CD8-positive, alpha-beta memory T cell (primary cell): ENCODE results near the gene MAML2. TPM values are rescaled to one million over a fixed set of nuclear protein-coding genes. Genes with fewer than 3 reads are reported as not detected.
A peak's percentile ranks its signal among the peaks of the same experiment; 100 is the strongest.

ENCODE experiments used
- CTCF ChIA-PET: fragments of 350-600 bp; sonication (Branson Sonifier 250); formaldehyde crosslinking; loops from one replicate; lab custom pipeline; 2021; ENCODE audit warnings: antibody characterized with exemption; lab: Charles Lee
- POLR2A ChIA-PET: fragments of 350-600 bp; sonication (Branson Sonifier 250); formaldehyde crosslinking; loops from one replicate; lab custom pipeline; 2021; ENCODE audit warnings: antibody characterized with exemption; lab: Charles Lee
- DNase-seq, 5 donors: peaks; one replicate each; pipeline versions ENCODE4 v3.0.0 to v3.0.0-alpha.2; 2020 to 2022; ENCODE audit warnings: mixed read lengths in 1 of 5
- H3K27ac ChIP-seq: one replicate; pipeline ENCODE4 v1.7.0; 2013; ENCODE audit warnings: low read depth, mild to moderate bottlenecking, low read length, moderate library complexity
- H3K27me3 ChIP-seq: 2 replicates; pipeline ENCODE4 v1.7.0; 2013; ENCODE audit warnings: low read length, mild to moderate bottlenecking; ENCODE audit not compliant: insufficient read depth, poor library complexity, severe bottlenecking
- H3K36me3 ChIP-seq: 2 replicates; pipeline ENCODE4 v1.7.0; 2013; ENCODE audit warnings: mild to moderate bottlenecking, low read length, moderate library complexity; ENCODE audit not compliant: insufficient read depth
- H3K4me1 ChIP-seq: 2 replicates; pipeline ENCODE4 v1.7.0; 2013; ENCODE audit warnings: mild to moderate bottlenecking, low read length, moderate library complexity; ENCODE audit not compliant: insufficient read depth
- H3K4me3 ChIP-seq: 2 replicates; pipeline ENCODE4 v1.7.0; 2013; ENCODE audit warnings: mild to moderate bottlenecking, low read length
- H3K9me3 ChIP-seq: 2 replicates; pipeline ENCODE4 v1.7.0; 2013; ENCODE audit warnings: mild to moderate bottlenecking, low read length
- H3K27ac Mint-ChIP-seq, 8 donors: one replicate each; pipeline ENCODE4 v1.8.0; 2020 to 2021; ENCODE audit warnings: mixed read lengths in 8 of 8, mild to moderate bottlenecking in 6 of 8, inconsistent platforms in 3 of 8, moderate library complexity in 3 of 8
- H3K27me3 Mint-ChIP-seq, 2 donors: one replicate each; pipeline ENCODE4 v1.8.0; 2020 to 2021; ENCODE audit warnings: mixed read lengths in 2 of 2, mild to moderate bottlenecking in 1 of 2, moderate library complexity in 1 of 2
- H3K36me3 Mint-ChIP-seq, 3 donors: one replicate each; pipeline ENCODE4 v1.8.0; 2020 to 2021; ENCODE audit warnings: mixed read lengths in 3 of 3, inconsistent platforms in 1 of 3, mild to moderate bottlenecking in 1 of 3
- H3K4me1 Mint-ChIP-seq, 3 donors: one replicate each; pipeline ENCODE4 v1.8.0; 2020 to 2021; ENCODE audit warnings: mixed read lengths in 3 of 3, inconsistent platforms in 1 of 3, mild to moderate bottlenecking in 1 of 3
- H3K4me3 Mint-ChIP-seq, 7 donors: one replicate each; pipeline ENCODE4 v1.8.0; 2020 to 2021; ENCODE audit warnings: mixed read lengths in 7 of 7, mild to moderate bottlenecking in 6 of 7, moderate library complexity in 4 of 7, inconsistent platforms in 2 of 7
- H3K9me3 Mint-ChIP-seq, 5 donors: one replicate each; pipeline ENCODE4 v1.8.0; 2020 to 2022; ENCODE audit warnings: mixed read lengths in 5 of 5, mild to moderate bottlenecking in 3 of 5, moderate library complexity in 2 of 5, inconsistent platforms in 1 of 5
- polyA plus RNA-seq: library from polyadenylated mRNA; unstranded; fragments of 300-500 nt; fragmentation: Illumina TruSeq; gene quantifications from one replicate; pipeline ENCODE4 v1.2.3, GENCODE V29; 2021
- total RNA-seq, 2 experiments: library from RNA; stranded (reverse); gene quantifications; one replicate each; pipeline ENCODE4 v1.2.3, GENCODE V29; 2021

The MAML2 gene
- total and polyA plus RNA-seq, 3 experiments from 2014 or later = 11.1 to 15.9 (median 15.6) TPM

DNA sequence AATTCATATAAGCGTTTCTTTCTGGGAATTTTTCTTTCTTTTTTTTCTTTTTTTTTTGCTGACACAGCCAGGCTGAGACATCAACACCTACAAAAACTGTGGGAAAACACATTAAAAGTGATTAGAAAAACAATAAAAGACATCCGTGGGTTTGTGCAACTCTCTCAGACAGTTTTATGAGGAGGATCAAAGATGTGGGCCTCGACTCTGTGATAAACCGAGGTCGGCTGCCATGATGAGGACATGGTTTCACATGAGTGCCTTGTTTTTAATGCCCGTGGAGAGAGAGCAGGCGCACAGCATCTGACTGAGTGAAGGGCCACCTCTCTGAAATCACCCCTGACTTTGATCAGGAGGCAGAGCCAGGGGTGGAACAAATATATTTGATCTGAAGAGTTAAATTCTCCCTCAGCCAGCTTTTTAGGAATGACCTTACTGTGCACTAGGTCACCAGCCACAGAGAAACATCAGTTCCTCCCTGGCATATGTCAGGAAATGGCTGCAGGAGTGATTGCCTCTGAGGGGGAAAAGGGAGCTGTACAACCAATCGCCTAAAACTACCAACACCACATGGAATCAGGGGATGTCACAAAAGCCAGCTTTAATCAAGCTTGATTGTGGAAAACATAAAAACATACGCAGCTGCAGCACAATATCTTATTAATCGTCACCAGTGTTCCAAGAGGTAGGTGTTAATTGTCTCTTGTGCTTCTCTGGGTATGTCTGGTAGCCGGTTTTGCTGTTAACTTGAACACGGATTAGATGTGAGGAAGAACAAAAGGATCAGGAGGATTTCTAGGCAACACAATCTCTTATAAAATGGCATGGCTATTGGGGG is 164.7 kb downstream of the MAML2 start:
- Mint-ChIP-seq H3K4me3 (no peak overlapping the region), H3K4me1 (peaks cover 26 to 62% (median 49%) of the 10 kb centered on the region in 3 donors), H3K36me3 (peaks cover 2 to 21% (median 9%) of the 10 kb centered on the region in 3 donors), H3K27ac (peak overlapping the region in 4 of 8 donors; percentile 48 to 72 (median 52)), H3K27me3 (no peaks in the 10 kb centered on the region), H3K9me3 (no peaks in the 10 kb centered on the region)
- POLR2A ChIA-PET = interaction anchor here (0.5 kb wide), 1 partner anchor 31 kb away, joined by 5 read pairs; no protein-coding TSS in a partner anchor
- H3K4me3 ChIP-seq = no peak overlapping the region
- no peaks in the 10 kb centered on the region for H3K36me3 ChIP-seq
- H3K9me3 ChIP-seq = no peaks in the 10 kb centered on the region
- CTCF ChIA-PET = no interaction called here
- H3K27ac ChIP-seq = no peak overlapping the region
- no peak for DNase-seq
- no peaks in the 10 kb centered on the region for H3K27me3 ChIP-seq
- peaks cover 14% of the 10 kb centered on the region for H3K4me1 ChIP-seq

DNA sequence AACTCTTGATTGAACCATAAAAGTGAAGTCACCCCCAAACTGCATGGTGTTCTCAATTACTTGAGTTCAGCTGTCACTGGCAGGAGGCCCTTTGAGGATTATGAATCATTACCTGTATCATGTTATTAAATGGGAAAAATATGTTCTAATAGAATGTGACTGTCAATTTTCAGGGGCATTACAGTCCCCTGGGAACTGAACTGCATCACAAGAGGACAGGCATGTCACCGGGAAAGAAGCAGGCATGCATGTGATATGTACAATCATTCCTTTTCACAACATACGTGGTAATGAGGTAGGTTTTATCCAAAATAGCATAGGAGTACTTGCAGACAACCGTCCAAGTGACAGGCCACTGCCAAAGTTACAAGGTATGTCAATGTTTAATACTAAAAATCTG is 165.8 kb downstream of the MAML2 start:
- no peak overlapping the region for H3K4me3 Mint-ChIP-seq
- ChIA-PET POLR2A (no interaction called here), CTCF (no interaction called here)
- H3K27me3 Mint-ChIP-seq = no peaks in the 10 kb centered on the region
- peaks cover 21% of the 10 kb centered on the region for H3K4me1 ChIP-seq
- peaks cover 32 to 68% (median 55%) of the 10 kb centered on the region in 3 donors for H3K4me1 Mint-ChIP-seq
- no peaks in the 10 kb centered on the region for H3K9me3 Mint-ChIP-seq
- no peak overlapping the region for H3K27ac ChIP-seq
- DNase-seq = no peak
- no peaks in the 10 kb centered on the region for H3K27me3 ChIP-seq
- H3K4me3 ChIP-seq = no peak overlapping the region
- H3K36me3 ChIP-seq = no peaks in the 10 kb centered on the region
- H3K9me3 ChIP-seq = no peaks in the 10 kb centered on the region
- H3K36me3 Mint-ChIP-seq = peaks cover 7 to 23% (median 11%) of the 10 kb centered on the region in 3 donors
- H3K27ac Mint-ChIP-seq = peak overlapping the region in 1 of 8 donors; percentile 37

DNA sequence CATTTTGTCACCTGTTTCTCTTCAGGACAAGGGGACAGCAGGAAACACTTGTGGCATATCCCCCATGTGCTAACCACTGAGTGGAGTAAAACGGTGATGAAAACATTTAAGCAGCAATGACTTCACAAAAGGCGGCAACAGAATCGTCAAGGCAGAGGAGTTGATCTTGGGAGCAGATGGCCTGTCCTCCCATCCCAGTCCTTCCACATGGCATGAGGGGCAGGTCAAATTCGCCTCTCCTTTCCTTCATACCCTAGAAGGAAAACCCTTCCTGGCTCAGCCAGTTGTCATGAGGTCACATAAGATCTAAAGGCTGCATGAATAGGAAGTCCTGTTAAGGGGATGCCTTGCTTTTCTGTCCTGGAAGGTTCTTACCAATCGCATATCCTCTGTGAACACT is 169.1 kb downstream of the MAML2 start:
- peak overlapping the region in 4 of 8 donors; percentile 40 to 64 (median 58) for H3K27ac Mint-ChIP-seq
- CTCF ChIA-PET = no interaction called here
- H3K4me1 Mint-ChIP-seq = peaks cover 34 to 77% (median 62%) of the 10 kb centered on the region in 3 donors
- no peaks in the 10 kb centered on the region for H3K9me3 Mint-ChIP-seq
- H3K27ac ChIP-seq = no peak overlapping the region
- no peak overlapping the region for H3K4me3 ChIP-seq
- POLR2A ChIA-PET = no interaction called here
- peaks cover 22% of the 10 kb centered on the region for H3K4me1 ChIP-seq
- peaks cover 7 to 25% (median 19%) of the 10 kb centered on the region in 3 donors for H3K36me3 Mint-ChIP-seq
- no peaks in the 10 kb centered on the region for H3K27me3 ChIP-seq
- no peak for DNase-seq
- H3K27me3 Mint-ChIP-seq = no peaks in the 10 kb centered on the region
- H3K9me3 ChIP-seq = no peaks in the 10 kb centered on the region
- H3K36me3 ChIP-seq = no peaks in the 10 kb centered on the region
- H3K4me3 Mint-ChIP-seq = peak overlapping the region in 1 of 7 donors; percentile 20

DNA sequence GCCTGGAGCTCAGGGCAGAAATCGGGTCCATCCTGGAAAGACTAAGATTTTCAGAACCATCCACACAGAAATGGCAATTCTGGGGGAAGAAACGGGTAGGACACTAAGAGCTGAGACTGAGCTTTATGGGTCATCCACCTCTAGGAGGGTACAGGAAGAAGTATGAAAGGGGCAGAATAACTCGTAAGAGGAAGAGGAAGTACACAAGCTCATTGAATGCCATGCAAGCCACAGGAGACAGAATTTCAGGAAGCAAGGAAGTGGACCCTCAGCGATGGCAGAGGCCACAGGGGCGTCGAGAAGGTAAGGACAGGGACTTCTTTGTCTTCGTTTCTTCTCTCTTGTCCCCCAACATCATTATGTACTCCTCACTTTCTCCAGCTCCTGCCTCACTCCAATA is 169.6 kb downstream of the MAML2 start:
- ChIA-PET POLR2A (no interaction called here), CTCF (no interaction called here)
- Mint-ChIP-seq H3K9me3 (no peaks in the 10 kb centered on the region), H3K4me1 (peaks cover 35 to 77% (median 65%) of the 10 kb centered on the region in 3 donors), H3K27me3 (no peaks in the 10 kb centered on the region), H3K27ac (peak overlapping the region in 6 of 8 donors; percentile 8 to 73 (median 59)), H3K36me3 (peaks cover 7 to 21% (median 19%) of the 10 kb centered on the region in 3 donors), H3K4me3 (no peak overlapping the region)
- no peaks in the 10 kb centered on the region for H3K9me3 ChIP-seq
- no peak for DNase-seq
- H3K27ac ChIP-seq = no peak overlapping the region
- no peaks in the 10 kb centered on the region for H3K36me3 ChIP-seq
- H3K4me3 ChIP-seq = no peak overlapping the region
- peaks cover 23% of the 10 kb centered on the region for H3K4me1 ChIP-seq
- H3K27me3 ChIP-seq = no peaks in the 10 kb centered on the region

DNA sequence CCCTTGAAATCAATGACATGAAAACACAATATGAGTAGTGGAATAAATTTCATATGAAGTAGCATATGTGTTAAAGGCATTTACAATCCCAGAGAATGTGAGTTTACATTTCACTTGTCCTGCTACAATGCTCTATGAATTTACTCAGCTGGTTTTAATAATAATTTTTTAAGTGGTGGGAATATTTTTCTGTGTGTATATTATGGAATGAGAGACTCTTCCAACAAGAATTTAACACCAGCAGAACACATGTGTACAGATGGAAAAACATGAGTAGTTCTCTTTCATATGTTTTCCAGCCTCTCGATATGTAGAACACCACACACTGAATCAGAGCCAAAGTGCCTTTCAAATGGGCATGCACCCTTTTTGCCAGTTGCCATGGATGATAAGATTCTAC is 170.4 kb downstream of the MAML2 start:
- H3K9me3 ChIP-seq = no peaks in the 10 kb centered on the region
- H3K4me1 ChIP-seq = peaks cover 22% of the 10 kb centered on the region
- Mint-ChIP-seq H3K9me3 (no peaks in the 10 kb centered on the region), H3K27ac (peak overlapping the region in 2 of 8 donors; percentile 24 to 73), H3K4me1 (peaks cover 39 to 79% (median 64%) of the 10 kb centered on the region in 3 donors), H3K27me3 (no peaks in the 10 kb centered on the region), H3K36me3 (peaks cover 7 to 19% (median 17%) of the 10 kb centered on the region in 3 donors), H3K4me3 (no peak overlapping the region)
- CTCF ChIA-PET = no interaction called here
- H3K36me3 ChIP-seq = no peaks in the 10 kb centered on the region
- POLR2A ChIA-PET = no interaction called here
- no peaks in the 10 kb centered on the region for H3K27me3 ChIP-seq
- no peak overlapping the region for H3K27ac ChIP-seq
- no peak overlapping the region for H3K4me3 ChIP-seq
- no peak for DNase-seq

DNA sequence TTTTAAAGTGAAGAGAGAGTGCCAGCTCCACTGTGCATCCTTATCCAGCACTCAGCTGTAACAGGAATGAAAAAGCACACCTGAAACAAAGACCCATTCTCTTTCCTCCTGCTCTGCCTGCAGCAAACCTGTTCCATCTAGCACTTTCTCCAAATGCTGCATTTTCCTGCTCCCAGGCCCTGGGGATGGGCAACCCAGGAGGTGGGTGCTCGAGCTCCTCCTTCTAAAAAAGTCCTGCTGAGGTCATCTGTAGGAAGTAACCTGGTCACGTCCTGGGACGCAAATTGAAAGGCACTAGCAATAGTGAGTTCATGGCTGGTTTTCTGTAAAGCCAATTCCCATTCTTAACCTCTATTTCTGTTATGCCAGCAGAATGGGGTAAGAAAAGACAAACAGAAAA is 173.7 kb downstream of the MAML2 start:
- ChIA-PET POLR2A (no interaction called here), CTCF (interaction anchor here (1.0 kb wide), 1 partner anchor 16 kb away, joined by 3 read pairs; no protein-coding TSS in a partner anchor)
- Histone ChIP-seq H3K4me3 (no peak overlapping the region), H3K36me3 (no peaks in the 10 kb centered on the region), H3K9me3 (no peaks in the 10 kb centered on the region), H3K27ac (no peak overlapping the region), H3K4me1 (peaks cover 18% of the 10 kb centered on the region), H3K27me3 (no peaks in the 10 kb centered on the region)
- no peaks in the 10 kb centered on the region for H3K9me3 Mint-ChIP-seq
- peaks cover 7 to 15% (median 8%) of the 10 kb centered on the region in 3 donors for H3K36me3 Mint-ChIP-seq
- H3K27ac Mint-ChIP-seq = peak overlapping the region in 1 of 8 donors; percentile 64
- no peak overlapping the region for H3K4me3 Mint-ChIP-seq
- DNase-seq = no peak
- no peaks in the 10 kb centered on the region for H3K27me3 Mint-ChIP-seq
- peaks cover 47 to 83% (median 77%) of the 10 kb centered on the region in 3 donors for H3K4me1 Mint-ChIP-seq

DNA sequence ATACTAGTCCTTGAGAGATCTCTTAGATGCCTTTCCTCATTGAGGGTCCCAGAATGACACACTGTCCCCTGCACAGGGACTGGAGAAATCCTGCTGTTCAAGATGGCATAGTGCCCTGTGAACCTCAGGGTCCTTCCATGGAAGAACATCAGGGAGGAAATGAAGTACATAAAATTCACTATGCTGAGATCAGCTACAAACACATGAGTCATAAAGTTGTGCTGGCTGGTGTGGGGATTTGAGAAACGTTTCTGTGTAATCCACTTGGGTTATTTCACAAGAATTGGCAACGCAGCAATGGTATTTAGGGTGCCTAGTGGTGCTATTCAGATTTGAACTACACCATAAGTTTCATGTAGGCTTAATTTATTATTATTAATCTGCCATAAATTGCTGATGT is 174.4 kb downstream of the MAML2 start:
- Mint-ChIP-seq H3K4me1 (peaks cover 41 to 80% (median 72%) of the 10 kb centered on the region in 3 donors), H3K27me3 (no peaks in the 10 kb centered on the region), H3K4me3 (no peak overlapping the region), H3K9me3 (no peaks in the 10 kb centered on the region), H3K27ac (peak overlapping the region in 3 of 8 donors; percentile 3 to 55 (median 32)), H3K36me3 (peaks cover 7 to 13% (median 7%) of the 10 kb centered on the region in 3 donors)
- peaks cover 18% of the 10 kb centered on the region for H3K4me1 ChIP-seq
- no peaks in the 10 kb centered on the region for H3K36me3 ChIP-seq
- H3K27me3 ChIP-seq = no peaks in the 10 kb centered on the region
- H3K27ac ChIP-seq = no peak overlapping the region
- ChIA-PET CTCF (no interaction called here), POLR2A (no interaction called here)
- DNase-seq = no peak
- no peaks in the 10 kb centered on the region for H3K9me3 ChIP-seq
- no peak overlapping the region for H3K4me3 ChIP-seq

DNA sequence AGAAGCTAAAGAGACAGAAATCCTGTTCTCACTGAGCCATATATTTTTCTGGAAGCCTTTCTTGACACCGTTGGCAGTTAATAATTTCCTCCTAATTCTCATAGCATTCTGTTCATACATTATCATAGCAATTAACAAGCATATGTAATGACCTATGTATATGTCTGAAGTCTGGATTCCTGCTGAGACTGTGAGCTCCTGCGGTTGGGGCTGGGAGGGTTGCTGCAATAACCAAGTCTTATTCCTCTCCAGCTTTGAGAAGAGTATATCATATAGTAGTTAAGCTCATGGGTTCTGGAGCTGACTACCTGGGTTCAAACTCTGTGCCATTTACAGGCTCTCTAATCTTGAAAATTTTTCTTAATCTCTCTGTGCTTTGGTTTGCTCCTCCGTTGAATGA is 175.2 kb downstream of the MAML2 start:
- Mint-ChIP-seq H3K27ac (peak overlapping the region in 4 of 8 donors; percentile 35 to 70 (median 50)), H3K9me3 (no peaks in the 10 kb centered on the region), H3K4me3 (no peak overlapping the region), H3K27me3 (no peaks in the 10 kb centered on the region), H3K36me3 (peaks cover under 1 to 16% (median 6%) of the 10 kb centered on the region in 3 donors), H3K4me1 (peaks cover 36 to 76% (median 70%) of the 10 kb centered on the region in 3 donors)
- H3K36me3 ChIP-seq = no peaks in the 10 kb centered on the region
- H3K9me3 ChIP-seq = no peaks in the 10 kb centered on the region
- no peak overlapping the region for H3K4me3 ChIP-seq
- H3K27ac ChIP-seq = no peak overlapping the region
- POLR2A ChIA-PET = no interaction called here
- no peak for DNase-seq
- H3K4me1 ChIP-seq = peaks cover 9% of the 10 kb centered on the region
- CTCF ChIA-PET = no interaction called here
- no peaks in the 10 kb centered on the region for H3K27me3 ChIP-seq
